SK-N-SH (cell line): ENCODE results near the gene NADSYN1. TPM values are rescaled to one million over a fixed set of nuclear protein-coding genes. Genes with fewer than 3 reads are reported as not detected.

ENCODE experiments used
- CTCF ChIA-PET: fragments of 300-600, 350-600 bp; formaldehyde crosslinking; extraction: SDS; loops from one replicate; lab custom pipeline; 2021; lab: Yijun Ruan, JAX
- POLR2A ChIA-PET: fragments of 350-600 bp; sonication (Branson Sonifier 250); formaldehyde crosslinking; extraction: SDS; loops from one replicate; lab custom pipeline; 2020; ENCODE audit warnings: antibody characterized with exemption, inconsistent platforms; lab: Yijun Ruan, JAX
- DNase-seq: peaks from one replicate; pipeline ENCODE4 v3.0.0; 2012
- H2AFZ ChIP-seq: fragments of 200-600 bp; sonication (generic); 2 replicates; pipeline ENCODE4 v1.8.1; 2016; ENCODE audit warnings: antibody characterized with exemption, mild to moderate bottlenecking, low read depth
- H3F3A ChIP-seq: fragments of 200-600 bp; sonication (generic); replicated peaks from 2 replicates; pipeline ENCODE3; 2016; ENCODE audit warnings: antibody characterized with exemption, mild to moderate bottlenecking; ENCODE audit not compliant: insufficient read depth
- H3K27ac ChIP-seq, 2 experiments: fragments of 200-500 bp in 1 of 2; fragments of 200-600 bp in 1 of 2; sonication (Bioruptor generic) in 1 of 2; sonication (generic), shearing (Covaris generic) in 1 of 2; 2 replicates each; pipeline versions ENCODE4 v1.5.1 to v1.6.1; 2014 to 2016; ENCODE audit warnings: low read depth in 2 of 2, inconsistent platforms in 1 of 2, low read length in 1 of 2, mild to moderate bottlenecking in 1 of 2, mixed read lengths in 1 of 2
- H3K27me3 ChIP-seq: fragments of 200-600 bp; sonication (generic), shearing (Covaris generic); 2 replicates; pipeline ENCODE4 v1.6.1; 2016; ENCODE audit warnings: mixed run types; ENCODE audit not compliant: insufficient read depth
- H3K36me3 ChIP-seq, 2 experiments: fragments of 200-500 bp in 1 of 2; fragments of 200-600 bp in 1 of 2; sonication (Bioruptor generic) in 1 of 2; sonication (generic) in 1 of 2; replicated peaks in 1 of 2; 2 replicates each; pipeline versions ENCODE3 to v1.5.1; 2014 to 2016; ENCODE audit warnings: low read length in 1 of 2, mild to moderate bottlenecking in 1 of 2; ENCODE audit not compliant: insufficient read depth in 2 of 2, control insufficient read depth in 1 of 2
- H3K4me1 ChIP-seq, 2 experiments: fragments of 200-500 bp in 1 of 2; fragments of 200-600 bp in 1 of 2; sonication (Bioruptor generic) in 1 of 2; sonication (generic), shearing (Covaris generic) in 1 of 2; 2 replicates each; pipeline versions ENCODE4 v1.5.1 to v1.6.1; 2014 to 2016; ENCODE audit warnings: low read depth in 1 of 2, low read length in 1 of 2, mixed run types in 1 of 2; ENCODE audit not compliant: insufficient read depth in 2 of 2, control insufficient read depth in 1 of 2
- H3K4me2 ChIP-seq: fragments of 200-600 bp; sonication (generic), shearing (Covaris generic); 2 replicates; pipeline ENCODE4 v1.6.1; 2017; ENCODE audit warnings: mixed run types
- H3K4me3 ChIP-seq, 2 experiments: fragments of 200-500 bp in 1 of 2; fragments of 200-600 bp in 1 of 2; sonication (Bioruptor generic) in 1 of 2; sonication (generic), shearing (Covaris generic) in 1 of 2; 2 replicates each; pipeline versions ENCODE4 v1.5.1 to v1.8.1; 2014 to 2016; ENCODE audit warnings: low read depth in 2 of 2, inconsistent platforms in 1 of 2, low read length in 1 of 2, mild to moderate bottlenecking in 1 of 2, mixed read lengths in 1 of 2, moderate library complexity in 1 of 2
- H3K79me2 ChIP-seq: fragments of 200-600 bp; sonication (generic); 2 replicates; pipeline ENCODE4 v1.8.1; 2017; ENCODE audit warnings: mild to moderate bottlenecking; ENCODE audit not compliant: insufficient read depth
- H3K9ac ChIP-seq: fragments of 200-600 bp; sonication (generic); 2 replicates; pipeline ENCODE4 v1.6.1; 2017; ENCODE audit warnings: mixed run types
- H3K9me2 ChIP-seq: fragments of 200-600 bp; sonication (generic); 2 replicates; pipeline ENCODE4 v1.6.1; 2017; ENCODE audit warnings: mixed run types
- H3K9me3 ChIP-seq: fragments of 200-600 bp; sonication (generic); 2 replicates; pipeline ENCODE4 v1.6.1; 2017; ENCODE audit warnings: mixed run types, mild to moderate bottlenecking, moderate library complexity
- H4K20me1 ChIP-seq: fragments of 200-600 bp; sonication (generic); 2 replicates; pipeline ENCODE4 v1.6.1; 2017; ENCODE audit warnings: mild to moderate bottlenecking, mixed run types; ENCODE audit not compliant: insufficient read depth
- FOSL2 ChIP-seq: IDR thresholded peaks from 2 replicates; pipeline ENCODE4 v1.4.0; 2012; ENCODE audit warnings: low read depth, mild to moderate bottlenecking, moderate library complexity, borderline replicate concordance
- FOXJ3 ChIP-seq: sonication (generic); formaldehyde crosslinking; IDR thresholded peaks from 2 replicates; pipeline ENCODE4 v1.5.1; 2020; ENCODE audit warnings: mild to moderate bottlenecking, missing genetic modification reagents
- FOXM1 ChIP-seq: IDR thresholded peaks from 2 replicates; pipeline ENCODE4 v1.4.0; 2012; ENCODE audit warnings: low read depth, mild to moderate bottlenecking
- GATA2 ChIP-seq: sonication (generic); formaldehyde crosslinking; IDR thresholded peaks from 2 replicates; pipeline ENCODE4 v1.5.0; 2020; ENCODE audit warnings: mild to moderate bottlenecking, missing genetic modification reagents
- JUND ChIP-seq: IDR thresholded peaks from 2 replicates; pipeline ENCODE4 v1.4.0; 2012
- NFIC ChIP-seq: IDR thresholded peaks from 2 replicates; pipeline ENCODE4 v1.4.0; 2012; ENCODE audit warnings: borderline replicate concordance
- PBX3 ChIP-seq: IDR thresholded peaks from 2 replicates; pipeline ENCODE4; 2012
- POLR2AphosphoS5 ChIP-seq: IDR thresholded peaks from 2 replicates; pipeline ENCODE4 v1.6.1; 2012; ENCODE audit warnings: low read depth, low read length
- RAD21 ChIP-seq: IDR thresholded peaks from 2 replicates; pipeline ENCODE4 v1.6.1; 2012; ENCODE audit warnings: mild to moderate bottlenecking, low read length
- RCOR1 ChIP-seq: fragments of 150-350 bp; IDR thresholded peaks from 2 replicates; pipeline ENCODE4 v1.6.1; 2017; ENCODE audit warnings: antibody characterized with exemption, low read length
- RFX5 ChIP-seq: IDR thresholded peaks from 2 replicates; pipeline ENCODE4 v1.6.1; 2012; ENCODE audit warnings: mild to moderate bottlenecking, improper control_type of control experiment, low read length
- RXRA ChIP-seq: IDR thresholded peaks from 2 replicates; pipeline ENCODE4 v1.4.0; 2012; ENCODE audit warnings: low read depth, mild to moderate bottlenecking, borderline replicate concordance
- SIN3A ChIP-seq: IDR thresholded peaks from 2 replicates; pipeline ENCODE4 v1.6.1; 2012; ENCODE audit warnings: low read depth, mild to moderate bottlenecking, low read length, moderate library complexity, borderline replicate concordance
- SMC3 ChIP-seq: IDR thresholded peaks from 2 replicates; pipeline ENCODE4 v1.6.1; 2012; ENCODE audit warnings: low read depth, low read length, improper control_type of control experiment
- USF1 ChIP-seq: IDR thresholded peaks from 2 replicates; pipeline ENCODE4 v1.4.0; 2012; ENCODE audit warnings: low read depth, borderline replicate concordance
- USF2 ChIP-seq: fragments of 150-350 bp; IDR thresholded peaks from 2 replicates; pipeline ENCODE4 v1.6.1; 2017; ENCODE audit warnings: antibody characterized with exemption, low read length, low read depth, borderline replicate concordance
- WGBS: methylation state at CpG from one replicate; pipeline ENCODE4 v1.1.6; 2017; ENCODE audit warnings: low lambda C conversion rate; 5-methylcytosine and 5-hydroxymethylcytosine counted together
- polyA plus RNA-seq, 3 experiments: library from polyadenylated mRNA; depleted of rRNA; stranded (reverse); fragments of >200 nt; gene quantifications; 2 replicates each; pipeline ENCODE4 v1.2.3, GENCODE V29; 2012

NADSYN1 gene
- polyA plus RNA-seq, 1 of the 3 experiments (the other 2 are of a cell fraction): 62.5 TPM

- CTCF ChIA-PET: no interaction called here
- Histone ChIP-seq H3K4me1 (no peaks in the 10 kb centered on the region), H3K9me2 (no peaks in the 10 kb centered on the region), H4K20me1 (no peaks in the 10 kb centered on the region), H3K9me3 (no peaks in the 10 kb centered on the region), H3K4me2 (no peak overlapping the region), H3K36me3 (peaks cover 4 to 66% of the 10 kb centered on the region in 2 experiments), H2AFZ (no peak overlapping the region), H3K27ac (no peak overlapping the region), H3F3A (no peaks in the 10 kb centered on the region), H3K9ac (no peak overlapping the region), H3K4me3 (no peak overlapping the region), H3K79me2 (no peaks in the 10 kb centered on the region), H3K27me3 (no peaks in the 10 kb centered on the region)
- 99% methylated on average over 16 of the region's 33 CpGs for WGBS
- no peak for DNase-seq
- no peak for TF ChIP-seq GATA2
- TF ChIP-seq PBX3: no peak
- TF ChIP-seq FOXM1: no peak
- no peak for TF ChIP-seq FOXJ3 (CRISPR knock-in tag)
- TF ChIP-seq SMC3: no peak
- no peak for TF ChIP-seq NFIC
- no peak for TF ChIP-seq RAD21
- no peak for TF ChIP-seq USF1
- TF ChIP-seq RFX5: no peak
- POLR2A ChIA-PET: no interaction called here
Measured at GRCh38 chr11:71472941-71473792, 20.2 kb downstream of the NADSYN1 start.

- H4K20me1 ChIP-seq: no peaks in the 10 kb centered on the region
- H3K9ac ChIP-seq: no peak overlapping the region
- H3F3A ChIP-seq: no peaks in the 10 kb centered on the region
- DNase-seq: no peak
- ChIA-PET CTCF (no interaction called here), POLR2A (no interaction called here)
- no peaks in the 10 kb centered on the region for H3K27me3 ChIP-seq
- no peaks in the 10 kb centered on the region for H3K9me3 ChIP-seq
- H2AFZ ChIP-seq: no peak overlapping the region
- H3K9me2 ChIP-seq: no peaks in the 10 kb centered on the region
- H3K36me3 ChIP-seq: peaks cover 3 to 72% of the 10 kb centered on the region in 2 experiments
- H3K79me2 ChIP-seq: no peaks in the 10 kb centered on the region
- H3K4me3 ChIP-seq: no peak overlapping the region
- no peak overlapping the region for H3K4me2 ChIP-seq
- WGBS: 100% methylated on average over 2 of the region's 14 CpGs
- no peak overlapping the region for H3K27ac ChIP-seq
- TF ChIP-seq GATA2 (no peak), SMC3 (no peak), POLR2AphosphoS5 (no peak), NFIC (no peak), RXRA (no peak), SIN3A (no peak), USF2 (no peak), FOSL2 (no peak), PBX3 (no peak), JUND (no peak), RCOR1 (no peak)
- H3K4me1 ChIP-seq: no peaks in the 10 kb centered on the region
Measured at GRCh38 chr11:71473793-71474080, 20.7 kb downstream of the NADSYN1 start.
